ENCODE results near the gene UQCRHL.

Gene UQCRHL

GRCh38 chr1:15796086-15796462, 11.4 kb downstream of the UQCRHL start:
- DNase-seq: no peak

GRCh38 chr1:15788624-15789301, 18.7 kb downstream of the UQCRHL start:
- no peak for DNase-seq

- DNase-seq: no peak
These were observed 20.9 kb downstream of the UQCRHL start for GRCh38 chr1:15786581-15786980.

- no peak for DNase-seq
These were observed 21.8 kb downstream of the UQCRHL start for GRCh38 chr1:15785683-15786082.

GRCh38 chr1:15777909-15778707, 29.3 kb downstream of the UQCRHL start:
- DNase-seq: no peak

- DNase-seq: no peak
These were observed 31.7 kb downstream of the UQCRHL start for GRCh38 chr1:15775706-15776105.

- DNase-seq: no peak
These were observed 35.5 kb downstream of the UQCRHL start for GRCh38 chr1:15771836-15772515.

GRCh38 chr1:15770313-15770962, 37.0 kb downstream of the UQCRHL start:
- no peak for DNase-seq

- DNase-seq: no peak
These were observed 39.1 kb downstream of the UQCRHL start for GRCh38 chr1:15768388-15768787.

- DNase-seq: no peak
These were observed 39.5 kb downstream of the UQCRHL start for GRCh38 chr1:15767941-15768340.

GRCh38 chr1:15765495-15766194, 41.8 kb downstream of the UQCRHL start:
- no peak for DNase-seq

- DNase-seq: no peak
These were observed 42.6 kb downstream of the UQCRHL start for GRCh38 chr1:15764890-15765289.

- no peak for DNase-seq
These were observed 43.1 kb downstream of the UQCRHL start for GRCh38 chr1:15764269-15764764.

GRCh38 chr1:15762546-15762945, 44.9 kb downstream of the UQCRHL start:
- DNase-seq: no peak

GRCh38 chr1:15761366-15762128, 45.9 kb downstream of the UQCRHL start:
- no peak for DNase-seq

- DNase-seq: no peak
These were observed 46.8 kb downstream of the UQCRHL start for GRCh38 chr1:15760520-15761211.

- DNase-seq: no peak
These were observed 48.3 kb downstream of the UQCRHL start for GRCh38 chr1:15758953-15759661.

- peak; percentile 24 for DNase-seq
These were observed 49.0 kb downstream of the UQCRHL start, which contains the start of gene FBLIM1 for GRCh38 chr1:15758343-15758931. Gene FBLIM1 (plus strand): TSS chr1:15758795. CDS start chr1:15764984, 6,189 bp downstream.

- DNase-seq: no peak
These were observed 49.7 kb downstream of the UQCRHL start for GRCh38 chr1:15757575-15758342.

Measured in stimulated activated CD4-positive, alpha-beta T cell treated with anti-CD3 and anti-CD28 coated beads, Interleukin-4, amount 100 ng/mL, for 1 hour (primary cell).